ENCODE measurements around the gene ASB6. TPM values are rescaled to one million over a fixed set of nuclear protein-coding genes. Genes with fewer than 3 reads are reported as not detected.

ASB6 gene
- total RNA-seq, 2 experiments from 2014 or later, result 25.4 to 27.7 TPM

DNA sequence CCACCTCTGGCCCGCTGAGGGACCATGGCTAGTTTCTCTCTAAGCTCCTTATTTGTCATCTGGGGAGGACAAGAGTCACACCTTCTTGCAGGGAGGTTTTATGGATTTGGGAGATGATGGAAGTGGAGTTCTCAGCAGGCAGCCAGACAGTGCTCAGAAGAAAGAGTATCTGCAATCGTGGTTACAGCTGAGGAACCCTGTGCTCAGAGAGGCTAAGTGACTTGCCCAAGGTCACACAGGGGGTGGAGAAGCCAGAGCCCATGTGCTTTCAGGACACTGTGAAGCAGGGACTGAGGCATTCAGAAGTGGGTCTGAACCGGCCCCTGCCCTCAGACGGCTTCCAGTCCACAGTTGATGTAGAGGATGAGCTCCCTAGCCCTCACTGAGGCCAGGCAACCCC is 34.3 kb upstream of the ASB6 start:
- ATAC-seq (no peak), DNase-seq (no peak)
- no peaks in the 10 kb centered on the region for H3K36me3 Mint-ChIP-seq (ENCODE audit: low read depth)
- ChIA-PET CTCF (no interaction called here), POLR2A (interaction anchor here (0.6 kb wide), 1 partner anchor 50 kb away, joined by 3 read pairs; no protein-coding TSS in a partner anchor)
- H3K27me3 Mint-ChIP-seq (ENCODE audit: low read depth), result peaks cover 12% of the 10 kb centered on the region
- no peaks in the 10 kb centered on the region for H3K9me3 Mint-ChIP-seq (ENCODE audit: insufficient read depth)
- H3K4me3 Mint-ChIP-seq, result no peak overlapping the region
- H3K4me1 Mint-ChIP-seq (ENCODE audit: low read depth), result peaks cover 2% of the 10 kb centered on the region
- no peak overlapping the region for H3K27ac Mint-ChIP-seq

DNA sequence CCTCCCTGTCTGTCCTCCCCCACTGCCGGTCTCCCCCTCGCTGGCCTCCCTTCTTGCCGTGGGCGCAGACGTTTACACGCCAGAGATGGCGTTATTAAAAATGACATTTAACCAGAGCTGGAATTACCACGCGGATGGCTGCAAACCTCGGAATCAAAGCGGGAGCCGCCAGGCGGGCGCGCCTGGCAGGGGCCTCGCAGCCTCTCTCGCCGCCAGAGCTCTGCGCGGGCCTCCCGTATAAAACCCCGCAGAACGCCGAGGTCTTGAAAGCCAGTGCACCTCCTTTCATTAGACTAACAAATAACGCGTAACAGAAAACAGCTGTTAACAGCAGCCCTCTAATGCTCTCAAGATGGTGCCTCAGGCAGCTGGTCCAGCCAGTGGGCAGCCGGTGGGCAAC is 33.7 kb upstream of the ASB6 start:
- no peaks in the 10 kb centered on the region for H3K36me3 Mint-ChIP-seq (ENCODE audit: low read depth)
- peaks cover 7% of the 10 kb centered on the region for H3K4me1 Mint-ChIP-seq (ENCODE audit: low read depth)
- ATAC-seq, result no peak
- peaks cover 11% of the 10 kb centered on the region for H3K27me3 Mint-ChIP-seq (ENCODE audit: low read depth)
- DNase-seq, result no peak
- ChIA-PET POLR2A (interaction anchor here (0.6 kb wide), 1 partner anchor 50 kb away, joined by 3 read pairs; no protein-coding TSS in a partner anchor), CTCF (interaction anchor here (0.6 kb wide), 1 partner anchor 381 kb away, joined by 3 read pairs; no protein-coding TSS in a partner anchor)
- H3K9me3 Mint-ChIP-seq (ENCODE audit: insufficient read depth), result no peaks in the 10 kb centered on the region
- no peak overlapping the region for H3K4me3 Mint-ChIP-seq
- H3K27ac Mint-ChIP-seq, result no peak overlapping the region

DNA sequence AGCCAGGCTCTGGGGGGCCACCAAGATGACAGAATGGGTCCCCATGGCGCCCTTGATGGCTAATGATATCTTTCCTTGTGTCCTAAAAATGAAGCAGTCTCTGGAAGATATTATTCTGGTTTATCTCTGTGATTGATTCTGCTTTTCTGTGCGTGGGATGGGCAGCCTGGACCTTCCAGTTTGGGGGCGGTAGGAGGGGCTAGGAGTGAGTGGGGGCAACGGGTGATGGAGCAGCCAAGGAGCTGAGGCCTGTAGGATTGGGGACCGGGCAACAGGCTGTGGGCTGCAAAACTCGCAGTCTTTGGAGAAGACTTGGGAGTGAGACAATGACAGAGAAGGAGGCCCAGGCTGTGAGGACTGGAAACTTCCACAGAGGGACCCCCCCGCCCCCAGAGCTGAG is 32.3 kb upstream of the ASB6 start:
- H3K4me3 Mint-ChIP-seq, result no peak overlapping the region
- ATAC-seq (no peak), DNase-seq (no peak)
- peaks cover 10% of the 10 kb centered on the region for H3K27me3 Mint-ChIP-seq (ENCODE audit: low read depth)
- no peaks in the 10 kb centered on the region for H3K36me3 Mint-ChIP-seq (ENCODE audit: low read depth)
- ChIA-PET CTCF (interaction anchor here (1.3 kb wide), 1 partner anchor 110 kb away, joined by 5 read pairs; no protein-coding TSS in a partner anchor), POLR2A (no interaction called here)
- H3K27ac Mint-ChIP-seq, result no peak overlapping the region
- peaks cover 7% of the 10 kb centered on the region for H3K4me1 Mint-ChIP-seq (ENCODE audit: low read depth)
- no peaks in the 10 kb centered on the region for H3K9me3 Mint-ChIP-seq (ENCODE audit: insufficient read depth)

DNA sequence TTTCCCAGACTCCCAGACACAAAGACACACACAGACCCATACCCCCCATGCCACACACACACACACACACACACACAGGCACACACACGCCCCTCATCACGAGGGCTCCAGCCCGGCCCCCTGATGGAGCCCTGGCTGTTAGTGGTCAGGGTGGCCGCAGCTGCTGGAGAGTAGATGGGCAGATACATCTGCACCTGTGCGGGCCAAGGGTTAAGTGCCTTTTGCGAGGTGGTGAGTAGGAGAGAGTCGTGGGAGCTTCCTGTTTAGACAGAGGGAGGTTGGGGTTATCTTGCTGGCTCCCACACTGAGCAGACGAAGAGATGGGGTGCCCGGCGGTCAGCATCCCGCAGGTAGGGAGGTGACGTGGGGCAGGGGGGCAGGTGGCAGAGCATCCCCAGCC is 31.7 kb upstream of the ASB6 start:
- Mint-ChIP-seq H3K27me3 (ENCODE audit: low read depth) (peaks cover 10% of the 10 kb centered on the region), H3K4me1 (ENCODE audit: low read depth) (peaks cover 7% of the 10 kb centered on the region), H3K36me3 (ENCODE audit: low read depth) (no peaks in the 10 kb centered on the region), H3K9me3 (ENCODE audit: insufficient read depth) (no peaks in the 10 kb centered on the region), H3K4me3 (no peak overlapping the region), H3K27ac (no peak overlapping the region)
- POLR2A ChIA-PET, result no interaction called here
- CTCF ChIA-PET, result interaction anchor here (1.3 kb wide), 1 partner anchor 110 kb away, joined by 5 read pairs; no protein-coding TSS in a partner anchor
- ATAC-seq, result no peak
- no peak for DNase-seq

DNA sequence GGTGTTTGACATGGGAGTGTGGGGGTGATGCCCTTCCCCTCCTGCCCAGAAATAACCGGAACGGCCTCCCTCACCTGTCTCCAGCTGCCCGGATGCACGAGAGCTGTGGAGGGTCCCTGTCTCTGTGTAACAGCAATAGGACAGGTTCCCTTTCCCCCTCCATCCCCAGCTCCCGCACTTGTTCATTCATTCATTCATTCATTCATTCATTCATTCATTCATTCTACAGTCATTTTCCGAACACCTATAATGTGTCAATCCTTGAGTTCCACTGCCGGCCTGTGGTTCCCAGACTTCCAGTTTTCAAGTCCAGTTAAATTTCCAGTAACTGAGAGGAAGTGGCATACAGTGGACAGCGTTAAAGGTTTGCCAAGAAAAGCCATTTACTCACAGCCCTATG is 30.8 kb upstream of the ASB6 start:
- CTCF ChIA-PET, result no interaction called here
- Mint-ChIP-seq H3K9me3 (ENCODE audit: insufficient read depth) (no peaks in the 10 kb centered on the region), H3K4me1 (ENCODE audit: low read depth) (peaks cover 7% of the 10 kb centered on the region), H3K27ac (no peak overlapping the region), H3K36me3 (ENCODE audit: low read depth) (no peaks in the 10 kb centered on the region), H3K4me3 (no peak overlapping the region), H3K27me3 (ENCODE audit: low read depth) (peaks cover 4% of the 10 kb centered on the region)
- DNase-seq (no peak), ATAC-seq (no peak)
- POLR2A ChIA-PET, result no interaction called here

DNA sequence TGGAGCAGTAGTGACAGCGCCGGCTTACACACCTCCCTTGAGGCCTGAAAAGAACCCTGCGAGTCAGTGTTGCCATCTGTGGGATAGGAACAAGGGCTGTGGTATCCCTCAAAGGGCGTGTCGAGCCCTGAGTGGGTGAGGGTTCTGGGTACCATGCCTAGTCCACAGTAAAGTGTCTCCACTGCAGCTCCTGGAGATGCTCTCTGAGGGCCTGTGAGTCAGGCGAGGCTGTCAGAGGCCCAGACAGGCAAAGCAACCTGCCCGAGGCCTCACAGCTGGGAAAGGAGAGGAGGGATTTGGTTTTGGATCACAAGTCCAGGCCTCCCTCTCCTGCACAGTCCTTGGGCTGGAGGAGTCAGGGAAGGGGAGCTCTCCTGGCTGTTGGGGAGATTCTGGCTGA is 29.6 kb upstream of the ASB6 start:
- ChIA-PET POLR2A (no interaction called here), CTCF (no interaction called here)
- Mint-ChIP-seq H3K36me3 (ENCODE audit: low read depth) (no peaks in the 10 kb centered on the region), H3K4me1 (ENCODE audit: low read depth) (peaks cover 7% of the 10 kb centered on the region), H3K27me3 (ENCODE audit: low read depth) (peaks cover 8% of the 10 kb centered on the region), H3K4me3 (no peak overlapping the region), H3K27ac (no peak overlapping the region), H3K9me3 (ENCODE audit: insufficient read depth) (no peaks in the 10 kb centered on the region)
- DNase-seq (no peak), ATAC-seq (no peak)

DNA sequence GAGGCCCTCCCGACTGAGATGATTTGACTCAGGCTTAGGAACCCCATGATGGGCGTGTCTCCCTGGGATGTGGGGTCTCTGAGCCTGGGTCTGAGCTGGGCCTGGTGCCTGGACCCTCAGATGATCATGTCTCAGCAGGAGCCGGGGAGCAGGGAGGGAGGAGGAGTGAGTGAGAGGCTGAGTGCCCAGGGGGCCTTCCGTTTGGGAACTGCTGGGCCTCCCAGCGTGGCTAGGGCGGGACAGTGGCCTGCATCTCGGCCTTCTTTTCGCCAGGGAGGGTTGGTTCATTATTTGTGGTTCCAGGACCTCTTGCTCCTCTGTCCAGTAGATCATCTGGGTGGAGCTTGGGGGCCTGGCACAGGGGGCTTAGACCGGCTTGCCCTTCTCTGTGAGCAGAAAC is 29.1 kb upstream of the ASB6 start:
- DNase-seq (no peak), ATAC-seq (no peak)
- no peaks in the 10 kb centered on the region for H3K9me3 Mint-ChIP-seq (ENCODE audit: insufficient read depth)
- H3K4me3 Mint-ChIP-seq, result no peak overlapping the region
- H3K27me3 Mint-ChIP-seq (ENCODE audit: low read depth), result peaks cover 4% of the 10 kb centered on the region
- H3K4me1 Mint-ChIP-seq (ENCODE audit: low read depth), result peaks cover 7% of the 10 kb centered on the region
- ChIA-PET CTCF (no interaction called here), POLR2A (no interaction called here)
- no peaks in the 10 kb centered on the region for H3K36me3 Mint-ChIP-seq (ENCODE audit: low read depth)
- no peak overlapping the region for H3K27ac Mint-ChIP-seq

DNA sequence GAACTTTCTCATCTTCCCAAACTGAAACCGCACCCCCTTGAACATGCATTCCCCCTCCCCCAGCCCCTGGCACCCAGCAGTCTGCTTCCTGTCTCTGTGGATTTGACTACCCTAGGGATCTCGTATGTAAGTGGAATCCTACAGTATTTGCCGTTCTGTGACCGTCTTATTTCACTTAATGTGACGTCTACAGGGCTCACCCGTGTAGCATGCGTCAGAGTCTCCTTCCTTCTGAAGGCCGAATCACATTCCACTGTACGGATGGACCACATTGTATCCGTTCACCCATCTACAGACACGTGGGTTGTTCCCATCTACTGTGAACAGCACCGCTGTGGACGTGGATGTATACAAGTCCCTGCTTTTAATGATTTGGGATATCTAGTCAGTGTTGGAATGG is 28.0 kb upstream of the ASB6 start:
- H3K27me3 Mint-ChIP-seq (ENCODE audit: low read depth), result peaks cover 6% of the 10 kb centered on the region
- no peak for ATAC-seq
- no peaks in the 10 kb centered on the region for H3K36me3 Mint-ChIP-seq (ENCODE audit: low read depth)
- CTCF ChIA-PET, result no interaction called here
- no peaks in the 10 kb centered on the region for H3K9me3 Mint-ChIP-seq (ENCODE audit: insufficient read depth)
- no peak for DNase-seq
- H3K4me1 Mint-ChIP-seq (ENCODE audit: low read depth), result peaks cover 13% of the 10 kb centered on the region
- POLR2A ChIA-PET, result interaction anchor here (0.9 kb wide), 1 partner anchor 56 kb away, joined by 3 read pairs; no protein-coding TSS in a partner anchor
- H3K4me3 Mint-ChIP-seq, result no peak overlapping the region
- no peak overlapping the region for H3K27ac Mint-ChIP-seq

DNA sequence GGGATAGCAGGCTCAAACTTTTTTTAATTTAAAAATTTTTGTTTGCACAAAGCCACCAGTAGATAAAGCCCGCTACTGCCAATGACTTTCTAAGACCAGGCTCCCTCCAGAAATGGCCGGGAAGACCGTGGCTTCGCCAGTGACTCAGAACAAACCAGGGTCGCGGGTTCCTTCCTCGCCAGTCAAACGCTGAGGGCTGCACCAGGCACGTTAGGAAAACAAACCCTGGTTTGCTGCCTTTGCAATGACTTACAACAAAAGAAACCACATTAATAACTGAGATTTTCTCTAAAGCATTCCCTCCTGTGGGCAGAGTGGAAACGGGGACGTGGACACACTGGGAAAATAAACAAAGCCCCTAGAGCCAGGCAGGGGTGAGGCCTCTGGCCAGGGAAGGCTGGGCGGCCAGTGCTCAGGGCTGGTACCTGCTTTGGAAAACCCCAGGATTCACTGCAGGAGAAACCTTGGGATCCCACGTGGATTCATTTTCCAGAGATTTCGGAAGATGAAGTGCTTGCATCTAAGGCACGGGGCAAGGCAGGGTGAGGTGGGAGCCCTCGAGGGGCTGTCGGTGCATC is 27.3 kb upstream of the ASB6 start:
- no peaks in the 10 kb centered on the region for H3K9me3 Mint-ChIP-seq (ENCODE audit: insufficient read depth)
- DNase-seq (no peak), ATAC-seq (no peak)
- CTCF ChIA-PET, result no interaction called here
- H3K27ac Mint-ChIP-seq, result no peak overlapping the region
- peaks cover 17% of the 10 kb centered on the region for H3K4me1 Mint-ChIP-seq (ENCODE audit: low read depth)
- POLR2A ChIA-PET, result interaction anchor here (0.6 to 0.9 kb wide), 2 partner anchors 10 to 57 kb away, joined by 3 to 4 read pairs; no protein-coding TSS in a partner anchor
- no peaks in the 10 kb centered on the region for H3K36me3 Mint-ChIP-seq (ENCODE audit: low read depth)
- H3K27me3 Mint-ChIP-seq (ENCODE audit: low read depth), result peaks cover 10% of the 10 kb centered on the region
- H3K4me3 Mint-ChIP-seq, result no peak overlapping the region

DNA sequence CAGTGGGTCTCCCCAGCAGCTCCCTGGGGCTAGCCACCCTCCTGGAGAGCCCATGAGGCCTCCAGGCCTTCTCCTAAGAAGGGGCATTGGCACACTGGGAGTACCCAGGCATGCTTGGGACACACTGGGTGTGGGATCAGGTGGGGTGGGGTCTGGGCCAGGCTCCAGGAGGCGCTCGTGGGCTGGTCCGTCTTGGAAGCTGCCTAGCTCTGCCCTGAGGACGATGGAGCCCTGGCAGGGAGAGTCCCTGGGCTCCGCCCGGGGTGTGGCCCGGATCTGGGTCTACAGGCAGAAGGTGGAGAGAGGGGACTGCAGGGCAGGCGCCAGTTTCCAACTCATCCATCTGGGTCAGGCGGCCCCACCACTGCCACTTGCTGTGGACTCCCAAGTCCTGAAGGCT is 25.9 kb upstream of the ASB6 start:
- Mint-ChIP-seq H3K4me3 (no peak overlapping the region), H3K4me1 (ENCODE audit: low read depth) (peaks cover 17% of the 10 kb centered on the region), H3K36me3 (ENCODE audit: low read depth) (no peaks in the 10 kb centered on the region), H3K9me3 (ENCODE audit: insufficient read depth) (no peaks in the 10 kb centered on the region), H3K27me3 (ENCODE audit: low read depth) (peaks cover 10% of the 10 kb centered on the region), H3K27ac (no peak overlapping the region)
- DNase-seq (no peak), ATAC-seq (no peak)
- ChIA-PET CTCF (no interaction called here), POLR2A (interaction anchor here (1.1 kb wide), 1 partner anchor 70 kb away, joined by 5 read pairs; no protein-coding TSS in a partner anchor)

DNA sequence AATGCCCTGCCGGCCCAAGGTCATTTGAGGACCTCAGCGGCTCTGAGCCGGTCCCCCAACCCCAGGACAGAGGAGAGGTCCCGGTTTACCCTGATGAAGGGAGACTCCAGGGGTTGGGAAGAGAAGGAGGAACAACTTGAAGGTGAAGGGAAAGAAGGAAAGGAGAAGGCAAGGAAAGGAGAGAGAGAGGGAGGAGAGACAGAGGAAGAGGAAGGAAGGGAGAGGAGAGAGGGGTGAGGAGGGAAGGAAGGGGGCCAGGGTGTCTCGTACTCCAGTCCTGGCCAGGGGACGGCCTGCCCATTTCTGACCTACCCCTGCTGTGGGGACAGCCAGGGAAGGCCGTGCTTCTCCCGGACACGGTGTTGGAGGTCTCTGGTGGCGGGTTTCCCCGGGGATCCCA is 25.4 kb upstream of the ASB6 start:
- ATAC-seq, result no peak
- POLR2A ChIA-PET, result interaction anchor here (1.1 kb wide), 1 partner anchor 71 kb away, joined by 5 read pairs; no protein-coding TSS in a partner anchor
- CTCF ChIA-PET, result no interaction called here
- peaks cover 13% of the 10 kb centered on the region for H3K27me3 Mint-ChIP-seq (ENCODE audit: low read depth)
- no peaks in the 10 kb centered on the region for H3K9me3 Mint-ChIP-seq (ENCODE audit: insufficient read depth)
- H3K36me3 Mint-ChIP-seq (ENCODE audit: low read depth), result no peaks in the 10 kb centered on the region
- H3K4me1 Mint-ChIP-seq (ENCODE audit: low read depth), result peaks cover 17% of the 10 kb centered on the region
- no peak overlapping the region for H3K4me3 Mint-ChIP-seq
- no peak for DNase-seq
- no peak overlapping the region for H3K27ac Mint-ChIP-seq

DNA sequence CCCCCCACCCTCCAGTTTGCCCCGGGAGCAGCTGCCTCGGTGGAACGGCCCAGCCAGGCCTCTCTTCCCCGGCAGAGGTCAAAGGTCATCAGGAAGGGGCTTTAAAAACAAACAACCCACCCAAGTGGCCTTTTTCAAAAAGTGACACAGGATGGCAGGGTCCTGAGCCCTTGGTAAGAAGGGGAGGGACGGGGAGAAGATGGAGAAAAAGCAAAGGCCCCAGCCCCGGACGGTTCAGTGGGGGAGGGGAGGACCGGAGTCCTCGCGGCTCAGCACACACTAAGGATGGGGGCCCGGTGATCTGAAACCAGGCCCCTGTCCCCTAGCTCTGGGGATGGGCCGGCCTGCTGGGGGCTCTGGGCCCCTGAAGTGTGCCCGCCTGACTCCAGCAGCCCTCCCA is 24.6 kb upstream of the ASB6 start:
- Mint-ChIP-seq H3K27me3 (ENCODE audit: low read depth) (peaks cover 13% of the 10 kb centered on the region), H3K27ac (no peak overlapping the region), H3K36me3 (ENCODE audit: low read depth) (no peaks in the 10 kb centered on the region), H3K9me3 (ENCODE audit: insufficient read depth) (no peaks in the 10 kb centered on the region), H3K4me3 (no peak overlapping the region), H3K4me1 (ENCODE audit: low read depth) (peaks cover 15% of the 10 kb centered on the region)
- POLR2A ChIA-PET, result interaction anchor here (1.1 kb wide), 1 partner anchor 72 kb away, joined by 5 read pairs; no protein-coding TSS in a partner anchor
- DNase-seq (no peak), ATAC-seq (no peak)
- CTCF ChIA-PET, result no interaction called here
